GM21526 (cell line): ENCODE measurements around the gene PTCD1.
"Not testable (repeated sequence)": the region's sequence is repeated elsewhere in the genome, so short reads cannot be mapped to it uniquely, and the experiment has no call there.

ENCODE experiments used
- ATAC-seq: cut with Tn5 transposase; IDR thresholded peaks from one replicate; pipeline ENCODE4 v1.9.1; 2021; ENCODE audit warnings: moderate library complexity; ENCODE audit not compliant: unreplicated experiment, low FRiP score

The PTCD1 gene

GRCh38 chr7:99390941-99391602 is 47.5 kb downstream of the PTCD1 start:
- ATAC-seq = no peak

- ATAC-seq = no peak
Observed at GRCh38 chr7:99389772-99390171, 48.8 kb downstream of the PTCD1 start.

- ATAC-seq = no peak
Observed at GRCh38 chr7:99387912-99388311, 50.7 kb downstream of the PTCD1 start.

GRCh38 chr7:99387239-99387635 is 51.4 kb downstream of the PTCD1 start:
- ATAC-seq = not testable (repeated sequence)

- ATAC-seq = no peak
Observed at GRCh38 chr7:99386584-99387238, 51.9 kb downstream of the PTCD1 start.

GRCh38 chr7:99385564-99385963 is 53.0 kb downstream of the PTCD1 start:
- ATAC-seq = no peak

- no peak for ATAC-seq
Observed at GRCh38 chr7:99384523-99384922, 54.1 kb downstream of the PTCD1 start.

- no peak for ATAC-seq
Observed at GRCh38 chr7:99383791-99384370, 54.7 kb downstream of the PTCD1 start.

GRCh38 chr7:99383203-99383602 is 55.4 kb downstream of the PTCD1 start:
- ATAC-seq = no peak

- no peak for ATAC-seq
Observed at GRCh38 chr7:99381664-99382075, 56.9 kb downstream of the PTCD1 start.

GRCh38 chr7:99380823-99381663 is 57.6 kb downstream of the PTCD1 start:
- ATAC-seq = peak; percentile 65

GRCh38 chr7:99380032-99380822 is 58.4 kb downstream of the PTCD1 start:
- ATAC-seq = peak; percentile 43

GRCh38 chr7:99379693-99380031 is 58.9 kb downstream of the PTCD1 start:
- not testable (repeated sequence) for ATAC-seq

GRCh38 chr7:99379043-99379577 is 59.5 kb downstream of the PTCD1 start:
- no peak for ATAC-seq

- peak; percentile 40 for ATAC-seq
Observed at GRCh38 chr7:99375070-99375807, 63.4 kb downstream of the PTCD1 start.

GRCh38 chr7:99374111-99375064 is 64.2 kb downstream of the PTCD1 start, which contains the start of gene ARPC1B:
Gene ARPC1B, plus strand, starts transcription at chr7:99374730. Its CDS starts 10,985 bp downstream, at chr7:99385715.
- peak; percentile 48 for ATAC-seq

GRCh38 chr7:99373091-99374066 is 65.2 kb downstream of the PTCD1 start:
- ATAC-seq = peak; percentile 4
